GM12891 (cell line): ENCODE measurements around the gene TMEM222.
A peak's percentile ranks its signal among the peaks of the same experiment; 100 is the strongest.

Experiments used
- DNase-seq: peaks from one replicate; pipeline ENCODE4 v3.0.0; 2011; ENCODE audit warnings: low spot score; ENCODE audit not compliant: insufficient read length
- FAIRE-seq: peaks from 2 replicates; lab custom pipeline; 2011; peaks lifted over from hg19 to GRCh38; lab: Jason Lieb, UNC
- PAX5 ChIP-seq: IDR thresholded peaks from 2 replicates; pipeline ENCODE4 v1.6.1; 2011; ENCODE audit warnings: low read length, moderate library complexity, mild to moderate bottlenecking; ENCODE audit not compliant: insufficient read depth, severe bottlenecking
- POLR2A ChIP-seq: IDR thresholded peaks from 2 replicates; pipeline ENCODE4 v1.6.1; 2011; ENCODE audit warnings: low read depth, low read length, control low read depth
- POLR2AphosphoS5 ChIP-seq: IDR thresholded peaks from 2 replicates; pipeline ENCODE4 v1.6.1; 2011; ENCODE audit warnings: low read depth, low read length, control low read depth
- POU2F2 ChIP-seq: IDR thresholded peaks from 2 replicates; pipeline ENCODE4 v1.6.1; 2011; ENCODE audit warnings: low read depth, mild to moderate bottlenecking, control low read depth, low read length, moderate library complexity
- SPI1 ChIP-seq: IDR thresholded peaks from 2 replicates; pipeline ENCODE4 v1.6.1; 2011; ENCODE audit warnings: low read depth, low read length, control low read depth
- TAF1 ChIP-seq: IDR thresholded peaks from 2 replicates; pipeline ENCODE4 v1.6.1; 2011; ENCODE audit warnings: low read depth, low read length, control low read depth

Gene TMEM222

DNA sequence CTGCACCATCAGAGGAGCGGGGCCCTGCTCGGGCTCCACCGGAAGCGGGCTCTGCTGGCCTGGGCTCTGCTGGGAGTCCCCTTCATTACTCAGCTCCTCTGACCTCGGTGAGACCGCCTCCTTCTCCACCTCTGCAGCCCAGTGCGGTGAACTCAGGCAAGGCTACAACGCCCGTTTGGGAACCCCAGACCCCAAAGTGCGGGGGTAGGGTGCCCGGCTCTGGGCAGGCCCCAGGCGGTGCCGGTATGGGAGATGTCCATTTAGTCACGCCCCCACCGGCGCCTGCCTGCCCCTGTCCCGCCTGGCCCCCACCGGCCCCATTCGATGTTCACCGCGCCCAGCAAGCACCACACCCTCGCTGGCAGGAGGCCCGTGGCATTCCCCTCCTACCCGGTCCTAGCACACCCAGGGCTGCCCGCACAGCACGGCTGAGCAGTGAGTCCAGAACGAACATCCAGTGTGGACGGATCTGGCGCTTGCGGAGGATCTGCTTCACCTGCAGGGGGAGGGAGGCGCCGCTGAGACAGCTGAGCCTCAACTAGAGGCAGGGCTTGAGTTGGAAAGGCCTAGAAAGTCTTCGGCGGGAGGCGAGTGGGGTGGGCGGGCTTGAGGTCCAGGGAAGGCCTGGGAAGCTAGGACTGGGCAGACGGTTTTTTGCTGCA is 34.8 kb downstream of the TMEM222 start:
- DNase-seq = no peak
- peak; percentile 70 for FAIRE-seq
- no peak for TF ChIP-seq POLR2A
- no peak for TF ChIP-seq POU2F2
- no peak for TF ChIP-seq PAX5
- TF ChIP-seq TAF1 = no peak
- TF ChIP-seq SPI1 = no peak
- TF ChIP-seq POLR2AphosphoS5 = no peak

DNA sequence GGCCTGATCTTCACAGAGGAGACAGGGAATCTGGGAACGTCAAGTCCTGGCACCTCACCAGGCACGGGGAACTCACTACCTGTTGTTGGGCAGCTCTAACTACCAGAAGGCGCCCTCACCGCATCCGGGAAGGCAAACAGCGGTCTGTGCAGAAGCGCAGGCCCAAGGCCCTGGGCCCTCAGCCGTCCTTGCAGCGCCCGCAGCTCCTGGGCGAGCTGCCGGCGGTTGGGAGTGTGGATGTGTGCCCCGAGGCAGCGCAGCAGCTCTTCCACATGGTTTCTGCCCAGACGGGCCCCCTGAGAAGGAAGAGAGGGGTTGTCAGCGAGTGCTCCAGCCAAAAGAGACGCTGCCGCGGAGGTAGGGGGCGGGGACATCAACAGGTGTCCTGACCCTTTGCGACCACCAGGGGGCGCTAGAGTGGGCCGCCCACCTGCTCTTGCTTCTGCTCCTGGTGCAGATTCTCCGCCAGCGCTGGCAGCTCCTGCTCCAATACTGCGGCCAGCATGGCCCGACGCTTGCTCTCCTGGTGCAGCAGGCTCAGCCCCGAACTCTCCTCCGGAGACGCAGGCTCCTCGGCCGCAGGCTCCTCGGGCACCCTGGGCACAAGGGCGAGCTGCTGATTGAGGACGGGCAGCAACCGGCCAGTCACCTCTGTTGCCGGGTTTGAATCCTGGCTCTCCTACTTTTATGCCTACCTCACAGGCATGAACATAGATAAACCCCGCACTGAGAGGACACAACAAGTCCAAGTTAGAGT is 35.5 kb downstream of the TMEM222 start:
- FAIRE-seq (peak; percentile 84), DNase-seq (peak; percentile 96)
- TF ChIP-seq PAX5 = no peak
- TF ChIP-seq POLR2AphosphoS5 = no peak
- TF ChIP-seq SPI1 = no peak
- no peak for TF ChIP-seq POU2F2
- TF ChIP-seq POLR2A = no peak
- no peak for TF ChIP-seq TAF1

DNA sequence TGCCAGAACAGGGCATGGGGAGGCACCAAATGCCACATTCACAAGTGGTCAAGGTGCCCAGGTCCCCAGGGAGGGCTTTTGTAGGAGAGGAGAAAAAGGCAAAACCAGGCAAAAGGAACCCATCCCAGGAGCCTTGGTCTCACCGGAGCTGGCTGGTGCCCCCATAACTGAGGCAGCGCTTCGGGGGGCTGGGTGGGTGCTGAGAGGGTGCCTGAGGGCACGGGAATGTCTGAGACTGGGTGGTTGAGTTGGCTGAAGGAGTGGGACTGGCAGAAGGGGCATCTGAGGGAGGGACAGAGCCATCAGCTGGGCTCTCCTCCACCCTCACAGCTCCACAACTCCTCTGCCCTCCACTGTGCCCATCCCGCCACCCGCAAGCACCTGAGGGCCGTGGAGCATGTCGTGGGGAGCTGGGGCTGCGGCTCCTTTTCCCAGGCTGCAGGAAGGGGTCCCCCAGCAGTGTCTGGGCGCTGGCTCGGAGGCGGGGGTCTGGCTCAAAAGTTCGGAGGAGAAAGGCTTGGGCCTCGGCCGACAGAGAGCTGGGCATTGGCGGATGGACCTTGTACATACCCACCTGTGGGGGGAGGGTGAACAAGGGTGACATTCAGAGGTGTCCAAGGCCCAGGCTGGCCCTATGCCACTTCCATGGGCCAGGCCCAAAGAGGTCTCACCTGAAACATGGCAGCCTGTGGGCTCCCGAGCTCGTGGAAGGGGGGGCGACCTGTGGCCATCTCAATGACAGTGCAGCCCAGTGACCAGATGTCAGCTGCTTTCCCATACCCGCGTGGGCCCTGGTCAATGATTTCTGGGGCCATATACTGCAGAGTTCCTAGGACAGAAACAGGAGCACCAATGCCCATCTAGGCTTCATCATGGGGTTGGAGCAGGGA is 36.3 kb downstream of the TMEM222 start:
- FAIRE-seq (no peak), DNase-seq (no peak)
- no peak for TF ChIP-seq POLR2A

DNA sequence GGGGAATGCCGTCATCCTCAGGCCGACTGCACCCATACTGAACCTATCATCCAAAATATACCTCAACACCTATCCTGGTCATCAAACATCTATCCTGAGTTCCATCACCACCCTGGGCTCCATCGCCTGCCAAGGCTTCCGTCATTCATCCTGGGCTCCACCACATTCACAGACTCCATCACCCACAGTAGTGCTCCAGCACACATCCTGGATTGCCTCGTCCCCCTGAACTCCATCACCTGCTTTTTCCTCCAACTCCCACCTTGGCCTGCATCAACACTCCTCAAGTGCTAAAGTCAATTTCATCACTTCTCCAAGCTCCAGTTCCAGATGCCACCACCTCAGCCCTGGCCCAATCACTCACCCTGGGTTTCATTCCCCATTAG is 37.0 kb downstream of the TMEM222 start:
- TF ChIP-seq POU2F2 (no peak), TAF1 (no peak), POLR2A (no peak), SPI1 (no peak)
- FAIRE-seq (no peak), DNase-seq (no peak)

DNA sequence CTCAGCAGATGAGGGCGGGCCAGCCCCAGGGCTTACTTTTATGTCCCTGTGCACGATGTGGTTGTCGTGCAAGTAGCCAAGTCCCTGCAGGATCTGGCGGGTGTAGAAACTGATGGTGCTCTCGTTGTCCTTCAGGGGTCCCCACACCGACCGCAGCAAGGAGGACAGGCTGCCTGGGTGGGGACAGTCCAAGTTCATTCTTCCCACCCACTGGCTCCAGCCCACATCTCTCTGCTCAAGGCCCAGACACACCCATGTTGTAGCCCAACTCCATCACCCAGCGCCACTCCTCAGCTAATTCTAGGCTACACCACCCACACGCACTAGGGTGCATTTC is 37.8 kb downstream of the TMEM222 start:
- FAIRE-seq = peak; percentile 92
- TF ChIP-seq POLR2AphosphoS5 = no peak
- DNase-seq = no peak

DNA sequence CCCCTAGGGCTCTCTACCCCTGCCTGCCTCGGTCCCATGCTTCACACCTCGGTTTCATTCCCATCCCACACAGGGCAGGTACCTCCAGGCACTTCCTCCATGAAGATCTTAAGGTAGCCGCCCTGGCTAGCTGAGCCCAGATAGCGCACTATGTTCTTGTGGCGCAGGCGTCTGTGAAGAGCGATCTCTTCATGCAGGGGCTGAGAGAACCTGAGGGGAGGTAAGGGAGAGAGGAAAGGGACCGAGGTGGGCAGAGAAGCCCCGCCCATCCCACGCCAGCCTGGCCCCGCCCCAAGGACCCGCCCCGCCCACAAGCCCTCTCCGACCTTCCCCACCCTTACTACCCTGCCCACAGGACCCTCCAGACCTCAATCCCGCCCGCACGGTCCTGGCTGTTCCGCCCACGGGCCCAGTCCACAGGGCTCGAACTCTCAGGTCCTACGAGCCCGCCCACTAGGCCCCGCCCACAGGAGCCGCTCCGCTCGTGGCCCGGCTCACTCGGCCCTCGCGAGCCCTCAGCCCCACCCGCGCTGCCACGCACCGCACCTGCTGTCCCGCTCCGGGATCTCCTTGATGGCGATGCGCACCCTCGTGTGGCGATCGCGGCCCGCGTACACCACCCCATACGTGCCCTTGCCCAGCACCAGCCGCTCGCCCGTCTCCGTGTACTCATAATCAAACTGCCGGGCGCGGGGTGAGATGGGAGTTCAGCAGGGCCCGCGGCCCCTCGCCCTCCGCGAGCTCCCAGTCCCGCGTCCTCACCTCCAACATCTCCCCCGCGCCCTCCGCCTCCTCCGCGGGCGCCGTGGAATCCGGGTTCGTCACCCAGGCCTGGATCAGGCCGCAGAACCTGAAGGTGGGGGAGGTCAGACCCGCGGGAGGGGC is 38.4 kb downstream of the TMEM222 start:
- DNase-seq = no peak
- TF ChIP-seq SPI1 = peak; percentile 57; the same call in 1 of the 2 replicates
- TF ChIP-seq POU2F2 = 0 out of 2 replicates have a peak, but pooled peaks have one; percentile 56
- TF ChIP-seq PAX5 = no peak
- TF ChIP-seq POLR2A = no peak
- no peak for TF ChIP-seq POLR2AphosphoS5
- TF ChIP-seq TAF1 = no peak
- FAIRE-seq = peak; percentile 69

DNA sequence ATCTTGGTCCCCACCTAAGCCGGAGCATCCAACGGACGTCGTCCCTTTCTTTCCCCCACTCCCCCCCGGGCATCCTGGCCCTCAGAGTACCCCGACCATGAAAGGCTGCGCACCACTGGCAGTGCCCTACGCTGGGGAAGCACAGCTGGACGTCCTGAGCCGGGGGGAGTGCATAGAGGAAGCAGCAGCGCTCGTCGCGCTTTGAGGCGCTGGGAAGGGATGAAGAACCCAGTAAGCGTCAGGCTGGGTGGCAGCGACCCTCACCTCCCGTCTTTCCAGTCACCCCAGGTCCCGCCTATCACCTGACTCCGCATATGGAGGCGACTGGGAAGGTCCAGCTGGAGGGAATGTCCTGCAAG is 39.1 kb downstream of the TMEM222 start:
- DNase-seq (no peak), FAIRE-seq (no peak)
- no peak for TF ChIP-seq POLR2AphosphoS5
- TF ChIP-seq POU2F2 = no peak
- no peak for TF ChIP-seq POLR2A
- TF ChIP-seq TAF1 = no peak
- no peak for TF ChIP-seq SPI1
- no peak for TF ChIP-seq PAX5

DNA sequence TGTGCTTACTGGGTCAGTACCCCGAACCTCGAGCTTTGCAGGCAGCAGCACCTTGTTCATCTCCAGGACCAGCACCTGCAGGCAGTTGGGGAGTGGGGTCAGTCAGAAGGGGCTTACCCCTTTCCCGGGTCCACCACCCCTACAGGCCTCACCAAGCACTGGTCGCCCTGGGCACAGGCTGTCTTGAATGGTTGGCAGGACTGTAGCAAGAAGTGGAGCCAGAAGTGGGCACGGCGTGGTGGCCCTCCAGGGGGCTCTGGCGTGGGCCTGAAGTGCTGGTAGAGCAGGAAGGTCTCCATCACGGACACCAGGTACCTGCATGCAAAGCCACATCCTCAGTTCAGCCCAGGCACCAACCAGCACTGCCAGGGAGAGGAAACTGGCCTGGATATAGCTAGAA is 39.6 kb downstream of the TMEM222 start:
- TF ChIP-seq POLR2A (no peak), POU2F2 (no peak), POLR2AphosphoS5 (no peak), PAX5 (no peak), TAF1 (no peak), SPI1 (no peak)
- DNase-seq = no peak
- FAIRE-seq = no peak

DNA sequence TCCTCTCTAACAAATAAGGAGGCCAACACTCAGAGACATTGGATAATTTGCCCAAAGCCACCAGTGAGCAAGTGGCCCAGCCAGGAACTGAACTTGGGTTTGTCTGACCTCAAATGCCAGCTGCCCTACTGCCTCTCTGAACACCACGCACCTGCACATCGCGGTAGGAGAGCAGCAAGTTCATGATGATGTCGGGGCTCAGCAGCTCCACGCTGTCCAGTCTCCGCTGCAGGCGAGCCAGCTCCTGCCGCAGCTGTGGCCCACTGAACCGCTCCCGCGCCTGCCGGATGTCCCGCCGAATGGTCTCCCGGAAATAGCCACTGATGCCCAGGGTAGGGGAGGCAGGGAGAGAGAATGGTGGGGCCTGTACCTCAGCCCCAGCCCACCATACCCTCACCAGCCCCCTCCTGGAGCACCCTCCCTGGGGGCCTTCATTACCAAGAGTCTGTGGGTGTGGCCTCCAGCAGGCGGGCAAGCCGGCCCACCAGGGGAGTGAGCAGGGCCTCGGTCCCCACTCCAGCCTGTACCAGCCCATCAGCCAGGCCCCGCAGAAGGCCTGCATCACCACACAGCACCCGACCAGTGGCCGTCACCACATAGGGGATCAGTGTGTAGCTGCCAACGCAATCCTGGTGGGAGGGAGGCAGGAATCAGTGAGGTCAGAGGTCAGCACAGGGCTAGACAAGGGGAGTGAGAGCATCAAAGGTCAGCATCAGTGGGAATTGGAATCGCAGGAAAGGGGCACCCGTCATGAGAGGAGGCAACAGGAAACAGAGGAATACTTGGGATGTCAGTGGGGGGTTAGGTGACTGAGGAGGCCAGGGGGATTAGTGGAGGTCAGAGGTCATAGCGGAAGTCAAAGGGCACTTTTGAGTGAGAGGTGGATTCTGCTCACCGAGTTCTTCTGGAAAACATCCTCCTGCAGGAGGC is 42.1 kb downstream of the TMEM222 start:
- TF ChIP-seq POLR2A (no peak), POU2F2 (no peak), POLR2AphosphoS5 (no peak), TAF1 (no peak), SPI1 (no peak), PAX5 (no peak)
- DNase-seq (no peak), FAIRE-seq (no peak)
